A549 (cell line): ENCODE measurements around the gene NOTCH4. TPM values are rescaled to one million over a fixed set of nuclear protein-coding genes. Genes with fewer than 3 reads are reported as not detected.

Source experiments
- ATAC-seq, 2 experiments: fragments of 200-7000 bp in 1 of 2; fragments of >200 bp in 1 of 2; cut with Nextera tagmentation in 1 of 2; cut with Tn5 transposase in 1 of 2; 3 replicates each; pipeline versions ENCODE4 v1.8.0 to v1.9.1; 2018 to 2020; ENCODE audit warnings: mild to moderate bottlenecking in 1 of 2, moderate library complexity in 1 of 2
- CTCF ChIA-PET: fragments of 300-600 bp; sonication (Branson Sonifier 250); formaldehyde crosslinking; extraction: SDS; loops from one replicate; lab custom pipeline; 2021; ENCODE audit warnings: antibody characterized with exemption, inconsistent platforms; lab: Yijun Ruan, JAX
- POLR2A ChIA-PET: fragments of 350-600 bp; formaldehyde crosslinking; extraction: SDS; loops from one replicate; lab custom pipeline; 2021; ENCODE audit warnings: antibody characterized with exemption, inconsistent platforms; lab: Yijun Ruan, JAX
- DNase-seq, 2 experiments: peaks; one replicate each; pipeline versions ENCODE4 v3.0.0 to v3.0.0-alpha.2; 2011 to 2016; ENCODE audit warnings: low read depth in 1 of 2, low spot score in 1 of 2
- FAIRE-seq: peaks from 2 replicates; lab custom pipeline; 2011; peaks lifted over from hg19 to GRCh38; lab: Jason Lieb, UNC
- H3K27ac ChIP-seq, 2 experiments: fragments of >200 bp; sonication (Bioruptor Twin); formaldehyde crosslinking; 3 replicates each; pipeline ENCODE4 v1.5.1; 2016 to 2017
- H3K4me1 ChIP-seq: fragments of >200 bp; sonication (Bioruptor Twin); formaldehyde crosslinking; 3 replicates; pipeline ENCODE4 v1.6.1; 2016
- H3K4me2 ChIP-seq: fragments of >200 bp; sonication (Bioruptor Twin); formaldehyde crosslinking; 3 replicates; pipeline ENCODE4 v1.6.1; 2016
- H3K4me3 ChIP-seq: fragments of >200 bp; sonication (Bioruptor Twin); formaldehyde crosslinking; 3 replicates; pipeline ENCODE4 v1.5.1; 2016
- H3K9me3 ChIP-seq: fragments of >200 bp; sonication (Bioruptor Twin); formaldehyde crosslinking; 3 replicates; pipeline ENCODE4 v1.6.1; 2016
- BCL3 ChIP-seq: fragments of >200 bp; sonication (Bioruptor Twin); formaldehyde crosslinking; IDR thresholded peaks from 3 replicates; pipeline ENCODE4 v1.6.1; 2016
- CEBPB ChIP-seq, 2 experiments: fragments of >200 bp in 1 of 2; sonication (Bioruptor Twin) in 1 of 2; formaldehyde crosslinking in 1 of 2; IDR thresholded peaks; 2 replicates each; pipeline ENCODE4 v1.6.1; 2012 to 2016
- E2F6 ChIP-seq: IDR thresholded peaks from 2 replicates; pipeline ENCODE4 v1.6.1; 2012; ENCODE audit warnings: low read depth, borderline replicate concordance
- ELK1 ChIP-seq: fragments of 150-350 bp; IDR thresholded peaks from 2 replicates; pipeline ENCODE4 v1.6.1; 2014; ENCODE audit warnings: low read depth, mild to moderate bottlenecking, low read length
- ESRRA ChIP-seq: fragments of 150-350 bp; IDR thresholded peaks from 2 replicates; pipeline ENCODE4 v1.6.1; 2014; ENCODE audit warnings: mild to moderate bottlenecking, low read length, borderline replicate concordance
- HEYL ChIP-seq: fragments of 250-450 bp; sonication (Bioruptor Pico); IDR thresholded peaks from 2 replicates; pipeline ENCODE4 v1.8.0; 2021; ENCODE audit warnings: mild to moderate bottlenecking, moderate library complexity
- HOXB5 ChIP-seq: fragments of 250-450 bp; sonication (Bioruptor Pico); IDR thresholded peaks from 2 replicates; pipeline ENCODE4 v1.5.0; 2020; ENCODE audit warnings: mild to moderate bottlenecking, moderate library complexity
- JUN ChIP-seq, 2 experiments: fragments of >200 bp; sonication (Bioruptor Twin); formaldehyde crosslinking; IDR thresholded peaks; 2 replicates in 1 of 2; 3 replicates in 1 of 2; pipeline ENCODE4 v1.6.1; 2016 to 2017
- KDM5A ChIP-seq: fragments of 200-600 bp; sonication (generic); IDR thresholded peaks from 2 replicates; pipeline ENCODE4 v1.6.1; 2016; ENCODE audit warnings: antibody characterized with exemption, mild to moderate bottlenecking
- MAFK ChIP-seq: fragments of 450-650 bp; IDR thresholded peaks from 2 replicates; pipeline ENCODE4 v1.6.1; 2014; ENCODE audit not compliant: partially characterized antibody
- MAX ChIP-seq: IDR thresholded peaks from 2 replicates; pipeline ENCODE4 v1.6.1; 2012
- MYC ChIP-seq: IDR thresholded peaks from 2 replicates; pipeline ENCODE4 v1.6.1; 2012; ENCODE audit warnings: mild to moderate bottlenecking, inconsistent platforms, low read length, improper control_type of control experiment, borderline replicate concordance
- PHF8 ChIP-seq: fragments of 200-600 bp; sonication (generic); IDR thresholded peaks from 2 replicates; pipeline ENCODE4 v1.6.1; 2016; ENCODE audit warnings: low read depth, mild to moderate bottlenecking, antibody characterized with exemption, moderate library complexity, borderline replicate concordance
- POLR2A ChIP-seq: IDR thresholded peaks from 2 replicates; pipeline ENCODE4 v1.6.1; 2012; ENCODE audit warnings: mild to moderate bottlenecking, low read length
- USF2 ChIP-seq: fragments of 450-650 bp; IDR thresholded peaks from 2 replicates; pipeline ENCODE4 v1.6.1; 2014; ENCODE audit warnings: antibody characterized with exemption
- WGBS: methylation state at CpG from one replicate; pipeline ENCODE4 v1.1.6; 2017; ENCODE audit errors: missing lambda C conversion rate; 5-methylcytosine and 5-hydroxymethylcytosine counted together
- polyA plus RNA-seq, 4 experiments: library from polyadenylated mRNA; depleted of rRNA in 3 of 4; stranded (reverse); fragments of >200 nt; fragmentation: RNase III in 1 of 4; extraction: RNeasy Plus Mini Kit Qiagen cat#74134 plus additional on column Dnase treatment in 1 of 4; gene quantifications; 2 replicates in 3 of 4; 3 replicates in 1 of 4; pipeline ENCODE4 v1.2.3, GENCODE V29; 2011 to 2017

NOTCH4 gene
- polyA plus RNA-seq, 2 of the 4 experiments (the other 2 are of a cell fraction): 0.32 to 0.70 TPM

GRCh38 chr6:32177183-32177787 lies 46.6 kb downstream of the NOTCH4 start:
- H3K4me3 ChIP-seq: peak overlapping the region; percentile 100
- ChIA-PET CTCF (interaction anchor here (0.6 to 1.4 kb wide), 4 partner anchors 14 to 60 kb away, joined by 3 to 4 read pairs (median 4); no protein-coding TSS in a partner anchor), POLR2A (interaction anchor here (1.0 to 2.5 kb wide), 6 partner anchors 11 to 63 kb away, joined by 3 to 24 read pairs (median 5); partner anchors contain the start of genes FKBPL and PBX2)
- no peaks in the 10 kb centered on the region for H3K9me3 ChIP-seq
- TF ChIP-seq MAX (peak; percentile 49), POLR2A (peak; percentile 47), E2F6 (0 out of 2 replicates have a peak, but pooled peaks have one; percentile 70), KDM5A (no peak), BCL3 (0 out of 3 replicates have a peak, but pooled peaks have one; percentile 33), JUN (IDR thresholded peaks at IDR 0.05) (peak in 1 of 2 experiments; percentile 36; a peak in 2 of 5 replicates), USF2 (no peak), HOXB5 (CRISPR knock-in tag) (no peak), MYC (no peak), ESRRA (0 out of 2 replicates have a peak, but pooled peaks have one; percentile 15), PHF8 (peak; percentile 29; the same call in 1 of the 2 replicates)
- H3K4me1 ChIP-seq: peaks cover 20% of the 10 kb centered on the region
- no peak for FAIRE-seq
- DNase-seq: no peak
- peak; percentile 39 to 49 for ATAC-seq
- WGBS: 1% methylated on average over 20 of the region's 20 CpGs
- peak overlapping the region; percentile 97 to 99 for H3K27ac ChIP-seq
- H3K4me2 ChIP-seq: peak overlapping the region; percentile 93

DNA sequence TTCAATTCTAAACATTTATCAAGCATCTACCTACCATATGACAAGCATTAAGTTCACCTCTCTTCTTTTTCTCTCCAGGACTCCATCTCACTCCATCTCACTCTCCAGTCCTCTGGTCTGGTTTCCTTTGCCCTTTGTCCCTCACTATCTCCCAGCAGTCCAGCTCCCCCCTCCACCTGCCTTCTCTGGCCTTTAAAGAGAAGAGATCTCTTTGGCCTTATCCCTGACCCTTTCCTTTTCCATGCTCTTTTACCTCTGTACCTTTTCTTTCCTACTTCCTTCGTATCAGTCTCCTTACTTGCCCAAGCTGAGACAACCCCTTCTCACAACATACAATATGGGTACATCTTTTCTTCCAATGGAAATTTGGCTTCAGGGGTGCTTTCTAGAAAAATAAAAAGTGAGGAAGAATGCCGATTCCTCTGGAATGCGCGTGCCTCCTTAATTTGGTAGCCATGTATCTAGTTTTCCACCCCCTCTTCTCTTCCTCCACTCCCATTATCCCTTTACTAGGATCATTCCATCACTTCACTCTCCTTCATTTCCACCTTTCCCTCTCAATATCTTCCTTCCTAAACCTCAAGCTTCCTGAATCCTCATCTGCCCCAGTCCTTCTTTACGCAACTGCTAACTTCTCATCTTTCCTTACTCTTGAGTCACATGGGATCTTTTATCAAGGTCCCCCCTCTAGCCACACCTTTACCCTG lies 47.2 kb downstream of the NOTCH4 start:
- Histone ChIP-seq H3K9me3 (no peaks in the 10 kb centered on the region), H3K27ac (peak overlapping the region; percentile 97 to 99), H3K4me3 (peak overlapping the region; percentile 100), H3K4me1 (peaks cover 20% of the 10 kb centered on the region), H3K4me2 (peak overlapping the region; percentile 93)
- 38% methylated on average over 5 of the region's 5 CpGs for WGBS
- peak; percentile 0 to 14; a peak in 4 of 6 replicates for ATAC-seq
- peak in 1 of 2 experiments; percentile 51 for DNase-seq
- ChIA-PET POLR2A (interaction anchor here (0.5 to 2.5 kb wide), 7 partner anchors 11 to 269 kb away, joined by 3 to 24 read pairs (median 6); partner anchors contain the start of genes FKBPL and PBX2), CTCF (interaction anchor here (0.9 to 1.4 kb wide), 4 partner anchors 19 to 59 kb away, joined by 3 to 4 read pairs (median 4); no protein-coding TSS in a partner anchor)
- no peak for FAIRE-seq
- TF ChIP-seq MAFK (no peak), USF2 (0 out of 2 replicates have a peak, but pooled peaks have one; percentile 15), CEBPB (IDR thresholded peaks at IDR 0.05) (0 out of 4 replicates have a peak, but pooled peaks of 1 of the 2 experiments have one; percentile 12), ELK1 (no peak), HEYL (CRISPR knock-in tag) (no peak)
